Colonic mucosa (tissue), 4 donors: ENCODE data around the gene ITPKB. TPM values are rescaled to one million over a fixed set of nuclear protein-coding genes. Genes with fewer than 3 reads are reported as not detected.
A peak's percentile ranks its signal among the peaks of the same experiment; 100 is the strongest.

Experiments used
- DNase-seq: peaks from one replicate; pipeline ENCODE4 v3.0.0-alpha.2; 2020
- H3K27ac ChIP-seq: fragments of 200-600 bp; one replicate; pipeline ENCODE4 v1.8.0; 2021
- H3K27me3 ChIP-seq: fragments of 200-600 bp; one replicate; pipeline ENCODE4 v1.8.0; 2021
- H3K36me3 ChIP-seq: fragments of 200-600 bp; one replicate; pipeline ENCODE4 v1.8.0; 2021
- H3K4me1 ChIP-seq: fragments of 200-600 bp; one replicate; pipeline ENCODE4 v1.8.0; 2021; ENCODE audit warnings: mild to moderate bottlenecking
- H3K4me3 ChIP-seq: fragments of 200-600 bp; one replicate; pipeline ENCODE4 v1.8.0; 2021
- H3K9ac ChIP-seq, 2 donors: one replicate each; pipeline ENCODE4 v1.7.0; 2013; ENCODE audit warnings: control low read depth in 2 of 2, low read depth in 2 of 2, low read length in 2 of 2
- H3K9me3 ChIP-seq: fragments of 200-600 bp; one replicate; pipeline ENCODE4 v1.8.0; 2021
- CTCF ChIP-seq: fragments of 200-600 bp; IDR thresholded peaks from one replicate; pipeline ENCODE4 v1.8.0; 2022; ENCODE audit warnings: antibody characterized with exemption, mild to moderate bottlenecking
- intact Hi-C: fragments of 100-400 bp; cut with DNase I; formaldehyde crosslinking; loops from one replicate; pipeline ENCODE4 v1.14.1; 2022
- total RNA-seq, 2 donors: library from RNA; stranded (reverse); fragmentation: NEBNext Ultra II Directional in 1 of 2; extraction: Animal tissue kit (Norgen Biotek cat#: 25700) in 1 of 2; gene quantifications; one replicate each; pipeline ENCODE4 v1.2.1, GENCODE V29; 2021
- donor health status: healthy.
- donor health status: DM: no; HTN: no; CAD: no.
- donor health status: DM: no; HTN: no; CAD: no.

Gene ITPKB
- total RNA-seq, 2 donors from 2014 or later = 11.6 to 16.9 TPM

DNA sequence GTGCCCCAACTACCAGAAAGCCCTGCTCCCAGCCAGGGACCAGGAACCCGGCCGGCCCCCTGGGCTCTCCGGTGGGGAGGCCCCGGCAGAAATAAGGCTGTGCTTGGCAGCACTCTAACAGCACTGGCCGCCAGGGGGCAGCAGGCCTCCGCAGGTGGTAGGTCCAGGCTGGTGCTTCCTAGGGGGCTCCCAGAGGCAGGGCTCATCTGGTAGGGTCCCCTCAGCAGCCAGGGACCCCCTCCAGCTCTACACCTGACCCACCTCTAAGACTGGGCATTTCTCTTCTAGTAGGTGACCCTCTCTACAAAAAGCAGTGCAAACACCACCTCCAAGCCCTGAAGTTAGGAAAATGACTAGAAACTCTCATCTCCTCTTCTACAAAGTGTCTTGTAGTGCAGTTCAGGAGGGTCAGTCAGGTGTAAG lies 104.9 kb downstream of the ITPKB start:
- no peaks in the 10 kb centered on the region for H3K27me3 ChIP-seq
- no peak overlapping the region for H3K9ac ChIP-seq
- no peak overlapping the region for H3K27ac ChIP-seq
- peaks cover 8% of the 10 kb centered on the region for H3K4me1 ChIP-seq
- TF ChIP-seq CTCF = peak; percentile 87
- no peak overlapping the region for H3K4me3 ChIP-seq
- no peaks in the 10 kb centered on the region for H3K36me3 ChIP-seq
- peak; percentile 81 for DNase-seq
- H3K9me3 ChIP-seq = no peaks in the 10 kb centered on the region
- intact Hi-C loops = loop anchor here (2.0 to 10.0 kb wide), 2 partner anchors 101 to 195 kb away; partner anchors contain the start of gene ITPKB

GRCh38 chr1:226633541-226634165 lies 105.4 kb downstream of the ITPKB start:
- Histone ChIP-seq H3K27me3 (no peaks in the 10 kb centered on the region), H3K9me3 (no peaks in the 10 kb centered on the region), H3K36me3 (no peaks in the 10 kb centered on the region), H3K4me1 (peaks cover 8% of the 10 kb centered on the region), H3K4me3 (no peak overlapping the region), H3K9ac (no peak overlapping the region), H3K27ac (no peak overlapping the region)
- intact Hi-C loops = loop anchor here (2.0 to 10.0 kb wide), 2 partner anchors 101 to 195 kb away; partner anchors contain the start of gene ITPKB
- DNase-seq = no peak
- TF ChIP-seq CTCF = no peak

GRCh38 chr1:226632922-226633351 lies 106.1 kb downstream of the ITPKB start:
- H3K27ac ChIP-seq = no peak overlapping the region
- H3K27me3 ChIP-seq = no peaks in the 10 kb centered on the region
- TF ChIP-seq CTCF = no peak
- no peak overlapping the region for H3K9ac ChIP-seq
- H3K9me3 ChIP-seq = no peaks in the 10 kb centered on the region
- H3K36me3 ChIP-seq = no peaks in the 10 kb centered on the region
- H3K4me3 ChIP-seq = no peak overlapping the region
- DNase-seq = no peak
- H3K4me1 ChIP-seq = peaks cover 8% of the 10 kb centered on the region
- intact Hi-C loops = loop anchor here (10.0 kb wide), 1 partner anchor 102 kb away; the partner anchor contains the start of gene ITPKB

DNA sequence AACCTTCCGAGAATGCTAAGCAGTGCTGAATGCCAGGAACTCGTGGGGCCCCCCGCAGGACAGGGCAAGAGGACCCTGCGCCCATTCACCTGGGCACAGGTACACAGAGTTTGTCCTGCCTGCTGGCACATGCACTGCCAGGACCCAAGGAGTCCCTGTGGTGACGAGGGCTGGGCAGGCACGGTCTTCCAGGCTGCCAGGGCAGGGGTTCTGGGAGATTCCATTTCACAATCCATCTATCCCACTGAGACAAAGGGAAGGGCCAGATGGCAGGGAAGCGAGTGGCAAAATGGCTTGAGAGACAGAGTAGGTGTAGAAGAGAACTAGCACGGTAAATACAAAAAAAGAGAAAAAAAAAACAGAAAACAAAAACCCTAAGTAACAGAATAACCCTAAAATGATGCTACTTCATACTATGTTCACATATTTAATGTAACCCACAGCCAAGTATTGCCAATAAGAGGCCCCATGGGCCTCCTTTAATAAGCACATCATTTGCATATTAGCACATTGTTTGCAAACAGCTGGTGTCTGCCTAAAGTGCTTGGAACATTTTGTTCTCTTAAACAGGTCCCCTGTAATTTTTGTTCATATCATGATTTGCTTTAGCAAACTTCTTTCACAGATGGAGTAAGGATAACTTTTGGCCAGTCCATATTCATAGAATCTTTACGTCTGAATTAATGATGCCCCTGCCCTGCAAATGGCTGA lies 106.8 kb downstream of the ITPKB start:
- Histone ChIP-seq H3K27ac (no peak overlapping the region), H3K4me3 (no peak overlapping the region), H3K9me3 (no peaks in the 10 kb centered on the region), H3K9ac (no peak overlapping the region), H3K27me3 (no peaks in the 10 kb centered on the region), H3K4me1 (peaks cover 8% of the 10 kb centered on the region), H3K36me3 (no peaks in the 10 kb centered on the region)
- intact Hi-C loops = loop anchor here (10.0 kb wide), 1 partner anchor 102 kb away; the partner anchor contains the start of gene ITPKB
- no peak for TF ChIP-seq CTCF
- DNase-seq = no peak

GRCh38 chr1:226631229-226632000 lies 107.7 kb downstream of the ITPKB start:
- intact Hi-C loops = loop anchor here (10.0 kb wide), 1 partner anchor 103 kb away; the partner anchor contains the start of gene ITPKB
- no peaks in the 10 kb centered on the region for H3K36me3 ChIP-seq
- no peak overlapping the region for H3K4me3 ChIP-seq
- TF ChIP-seq CTCF = no peak
- no peak overlapping the region for H3K27ac ChIP-seq
- peaks cover 8% of the 10 kb centered on the region for H3K4me1 ChIP-seq
- H3K9ac ChIP-seq = no peak overlapping the region
- no peaks in the 10 kb centered on the region for H3K27me3 ChIP-seq
- DNase-seq = no peak
- H3K9me3 ChIP-seq = no peaks in the 10 kb centered on the region
